Vagina (tissue), 2 donors: ENCODE results near the gene CERS5. TPM values are rescaled to one million over a fixed set of nuclear protein-coding genes. Genes with fewer than 3 reads are reported as not detected.

Source experiments
- DNase-seq, 2 donors: peaks; one replicate each; pipeline ENCODE4 v3.0.0-alpha.2; 2017; ENCODE audit errors: extremely low spot score in 2 of 2
- H3K27ac ChIP-seq: fragments of 200-600 bp; sonication (generic); one replicate; pipeline ENCODE4 v1.5.1; 2019
- H3K27me3 ChIP-seq: fragments of 200-600 bp; sonication (generic); one replicate; pipeline ENCODE4 v1.5.1; 2019
- H3K36me3 ChIP-seq, 2 donors: fragments of 200-600 bp; sonication (generic); one replicate each; pipeline ENCODE4 v1.5.1; 2017 to 2019
- H3K4me1 ChIP-seq: fragments of 200-600 bp; sonication (generic); one replicate; pipeline ENCODE4 v1.5.1; 2019
- H3K4me3 ChIP-seq, 2 donors: fragments of 200-600 bp; sonication (generic); 1 replicate in 1 of 2; 2 replicates in 1 of 2; pipeline ENCODE4 v1.5.1; 2016 to 2019
- H3K9me3 ChIP-seq: fragments of 200-600 bp; sonication (generic); one replicate; pipeline ENCODE4 v1.5.1; 2019
- CTCF ChIP-seq, 3 experiments: fragments of 450-650 bp in 2 of 3; fragments of 200-600 bp in 1 of 3; sonication (generic) in 1 of 3; IDR thresholded peaks; one replicate each; pipeline ENCODE4 v1.5.1; 2017 to 2019; ENCODE audit warnings: antibody characterized with exemption in 3 of 3, mild to moderate bottlenecking in 2 of 3, moderate library complexity in 2 of 3
- POLR2A ChIP-seq, 2 donors: fragments of 450-650 bp; IDR thresholded peaks; one replicate each; pipeline ENCODE4 v1.6.1; 2017; ENCODE audit warnings: antibody characterized with exemption in 2 of 2, mild to moderate bottlenecking in 2 of 2, moderate library complexity in 2 of 2
- POLR2AphosphoS5 ChIP-seq, 2 donors: sonication (generic); formaldehyde crosslinking; IDR thresholded peaks; one replicate each; pipeline ENCODE4 v1.9.0; 2017; ENCODE audit warnings: antibody characterized with exemption in 2 of 2, mild to moderate bottlenecking in 2 of 2, low read depth in 1 of 2; ENCODE audit not compliant: insufficient read depth in 1 of 2
- intact Hi-C: fragments of 100-400 bp; cut with DNase I; formaldehyde crosslinking; loops from one replicate; pipeline ENCODE4 v1.15.1; 2023
- total RNA-seq: library from RNA; depleted of rRNA; stranded (reverse); fragments of >200 nt; gene quantifications from one replicate; pipeline ENCODE4 v1.2.3, GENCODE V29; 2016

Gene CERS5
- total RNA-seq: 45.2 TPM

GRCh38 chr12:50167049-50167828, at the start of gene CERS5:
Gene CERS5, minus strand, starts transcription at chr12:50167369. Its CDS starts 72 bp downstream, at chr12:50167297.
- intact Hi-C loops: loop anchor here (2.0 kb wide), 1 partner anchor 56 kb away; no protein-coding TSS in a partner anchor
- peak; percentile 97 to 99 for DNase-seq
- Histone ChIP-seq H3K27me3 (no peaks in the 10 kb centered on the region), H3K27ac (peak within 1 kb of the TSS; percentile 83), H3K4me1 (peaks cover 42% of the 10 kb centered on the region), H3K9me3 (no peaks in the 10 kb centered on the region), H3K36me3 (no peaks in the 10 kb centered on the region), H3K4me3 (peak within 1 kb of the TSS; percentile 78 to 84)
- TF ChIP-seq CTCF (IDR thresholded peaks at IDR 0.05) (peak; percentile 2 to 26 (median 21)), POLR2AphosphoS5 (IDR thresholded peaks at IDR 0.05; ENCODE audit: insufficient read depth in 1 of 2, low read depth in 1 of 2) (peak; percentile 84 to 90), POLR2A (IDR thresholded peaks at IDR 0.05) (peak in 1 of 2 donors; percentile 74)

GRCh38 chr12:50215033-50215432, 47.9 kb upstream of the CERS5 start:
- Histone ChIP-seq H3K27me3 (no peaks in the 10 kb centered on the region), H3K27ac (no peak overlapping the region), H3K4me1 (peaks cover 66% of the 10 kb centered on the region), H3K9me3 (no peaks in the 10 kb centered on the region), H3K36me3 (no peaks in the 10 kb centered on the region), H3K4me3 (no peak overlapping the region)
- intact Hi-C loops: no loop called here
- TF ChIP-seq POLR2AphosphoS5 (IDR thresholded peaks at IDR 0.05; ENCODE audit: insufficient read depth in 1 of 2, low read depth in 1 of 2) (no peak), CTCF (IDR thresholded peaks at IDR 0.05) (no peak), POLR2A (IDR thresholded peaks at IDR 0.05) (no peak)
- no peak for DNase-seq

GRCh38 chr12:50214018-50214417, 46.8 kb upstream of the CERS5 start:
- H3K27me3 ChIP-seq: no peaks in the 10 kb centered on the region
- H3K36me3 ChIP-seq: no peaks in the 10 kb centered on the region
- H3K4me1 ChIP-seq: peaks cover 57% of the 10 kb centered on the region
- no peaks in the 10 kb centered on the region for H3K9me3 ChIP-seq
- TF ChIP-seq POLR2AphosphoS5 (IDR thresholded peaks at IDR 0.05; ENCODE audit: insufficient read depth in 1 of 2, low read depth in 1 of 2) (no peak), POLR2A (IDR thresholded peaks at IDR 0.05) (no peak), CTCF (IDR thresholded peaks at IDR 0.05) (no peak)
- intact Hi-C loops: no loop called here
- no peak overlapping the region for H3K27ac ChIP-seq
- no peak overlapping the region for H3K4me3 ChIP-seq
- no peak for DNase-seq

- Histone ChIP-seq H3K36me3 (no peaks in the 10 kb centered on the region), H3K9me3 (no peaks in the 10 kb centered on the region), H3K27me3 (no peaks in the 10 kb centered on the region), H3K27ac (peak overlapping the region; percentile 11), H3K4me1 (peaks cover 51% of the 10 kb centered on the region), H3K4me3 (no peak overlapping the region)
- intact Hi-C loops: no loop called here
- DNase-seq: no peak
- TF ChIP-seq POLR2AphosphoS5 (IDR thresholded peaks at IDR 0.05; ENCODE audit: insufficient read depth in 1 of 2, low read depth in 1 of 2): no peak
- TF ChIP-seq CTCF (IDR thresholded peaks at IDR 0.05): no peak
- no peak for TF ChIP-seq POLR2A (IDR thresholded peaks at IDR 0.05)
Measured at GRCh38 chr12:50213439-50213838, 46.3 kb upstream of the CERS5 start.

GRCh38 chr12:50212071-50212467, 44.9 kb upstream of the CERS5 start:
- Histone ChIP-seq H3K27me3 (no peaks in the 10 kb centered on the region), H3K27ac (peak overlapping the region; percentile 37), H3K4me1 (peaks cover 47% of the 10 kb centered on the region), H3K9me3 (no peaks in the 10 kb centered on the region), H3K4me3 (no peak overlapping the region), H3K36me3 (no peaks in the 10 kb centered on the region)
- intact Hi-C loops: no loop called here
- TF ChIP-seq CTCF (IDR thresholded peaks at IDR 0.05): no peak
- no peak for TF ChIP-seq POLR2A (IDR thresholded peaks at IDR 0.05)
- no peak for TF ChIP-seq POLR2AphosphoS5 (IDR thresholded peaks at IDR 0.05; ENCODE audit: insufficient read depth in 1 of 2, low read depth in 1 of 2)
- DNase-seq: no peak
